SK-N-SH treated with all-trans-retinoic acid at 6 μM for 48 hours (cell line): ENCODE results near the gene TMEM53.

Experiments
- ARNTL ChIP-seq: fragments of 450-650 bp; formaldehyde crosslinking; IDR thresholded peaks from 2 replicates; pipeline ENCODE4 v1.5.0; 2020; ENCODE audit warnings: low read depth, mild to moderate bottlenecking, moderate library complexity, borderline replicate concordance
- CSDC2 ChIP-seq: fragments of 250-450 bp; sonication (Bioruptor Pico); IDR thresholded peaks from 2 replicates; pipeline ENCODE4 v1.5.0; 2020; ENCODE audit warnings: mild to moderate bottlenecking, moderate library complexity
- OSR1 ChIP-seq: fragments of 250-450 bp; sonication (Bioruptor Pico); IDR thresholded peaks from 2 replicates; pipeline ENCODE4 v1.8.0; 2022; ENCODE audit warnings: moderate library complexity, mild to moderate bottlenecking, inconsistent platforms
- RARB ChIP-seq: fragments of 250-450 bp; sonication (Bioruptor Pico); IDR thresholded peaks from 2 replicates; pipeline ENCODE4 v1.8.0; 2021; ENCODE audit warnings: mild to moderate bottlenecking, moderate library complexity
- SNAI2 ChIP-seq: fragments of 250-450 bp; sonication (Bioruptor Pico); IDR thresholded peaks from 2 replicates; pipeline ENCODE4 v1.5.0; 2020; ENCODE audit warnings: mild to moderate bottlenecking, moderate library complexity
- TCF4 ChIP-seq: fragments of 250-450 bp; sonication (Bioruptor Pico); IDR thresholded peaks from 2 replicates; pipeline ENCODE4 v1.8.0; 2021; ENCODE audit warnings: mild to moderate bottlenecking, moderate library complexity, borderline replicate concordance
- TOX ChIP-seq: fragments of 250-450 bp; sonication (Bioruptor Pico); IDR thresholded peaks from 2 replicates; pipeline ENCODE4 v1.8.0; 2021; ENCODE audit warnings: mild to moderate bottlenecking, moderate library complexity, borderline replicate concordance
- ZFP3 ChIP-seq: fragments of 250-450 bp; sonication (Bioruptor Pico); IDR thresholded peaks from 2 replicates; pipeline ENCODE4 v1.5.0; 2020; ENCODE audit warnings: mild to moderate bottlenecking, moderate library complexity
- ZFP30 ChIP-seq: fragments of 450-650 bp; formaldehyde crosslinking; IDR thresholded peaks from 2 replicates; pipeline ENCODE4 v1.5.0; 2022; ENCODE audit warnings: mild to moderate bottlenecking, moderate library complexity
- ZNF8 ChIP-seq: fragments of 450-650 bp; formaldehyde crosslinking; IDR thresholded peaks from 2 replicates; pipeline ENCODE4 v1.5.0; 2020; ENCODE audit warnings: mild to moderate bottlenecking, moderate library complexity
- TF ChIP-seq, protein P1 (sequence below): fragments of 250-450 bp; sonication (Bioruptor Pico); IDR thresholded peaks from 2 replicates; pipeline ENCODE4 v1.8.0; 2020; ENCODE audit warnings: mild to moderate bottlenecking, moderate library complexity, borderline replicate concordance

DNA sequence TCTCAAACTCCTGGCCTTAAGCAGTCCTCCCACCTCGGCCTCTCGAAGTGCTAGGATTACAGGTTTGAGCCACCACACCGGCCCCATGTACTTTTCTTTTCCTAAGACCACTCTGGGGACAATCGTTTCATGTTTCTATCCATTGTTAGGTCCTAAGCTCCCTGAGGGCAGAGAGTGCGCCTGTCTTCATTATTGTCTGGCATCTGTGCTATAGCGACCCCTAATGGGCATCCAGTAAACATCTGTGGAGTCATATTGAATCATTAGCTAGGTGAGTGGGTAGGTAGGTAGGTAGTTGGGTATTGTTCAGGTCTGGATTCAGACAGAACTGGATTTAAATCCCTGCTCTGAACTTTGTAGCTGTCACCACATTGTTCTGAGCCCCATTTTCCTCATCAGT is 66.1 kb downstream of the TMEM53 start:
- TF ChIP-seq, protein P1, sequence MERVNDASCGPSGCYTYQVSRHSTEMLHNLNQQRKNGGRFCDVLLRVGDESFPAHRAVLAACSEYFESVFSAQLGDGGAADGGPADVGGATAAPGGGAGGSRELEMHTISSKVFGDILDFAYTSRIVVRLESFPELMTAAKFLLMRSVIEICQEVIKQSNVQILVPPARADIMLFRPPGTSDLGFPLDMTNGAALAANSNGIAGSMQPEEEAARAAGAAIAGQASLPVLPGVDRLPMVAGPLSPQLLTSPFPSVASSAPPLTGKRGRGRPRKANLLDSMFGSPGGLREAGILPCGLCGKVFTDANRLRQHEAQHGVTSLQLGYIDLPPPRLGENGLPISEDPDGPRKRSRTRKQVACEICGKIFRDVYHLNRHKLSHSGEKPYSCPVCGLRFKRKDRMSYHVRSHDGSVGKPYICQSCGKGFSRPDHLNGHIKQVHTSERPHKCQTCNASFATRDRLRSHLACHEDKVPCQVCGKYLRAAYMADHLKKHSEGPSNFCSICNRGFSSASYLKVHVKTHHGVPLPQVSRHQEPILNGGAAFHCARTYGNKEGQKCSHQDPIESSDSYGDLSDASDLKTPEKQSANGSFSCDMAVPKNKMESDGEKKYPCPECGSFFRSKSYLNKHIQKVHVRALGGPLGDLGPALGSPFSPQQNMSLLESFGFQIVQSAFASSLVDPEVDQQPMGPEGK = no peak
- TF ChIP-seq ZFP3 (CRISPR knock-in tag) (no peak), ZNF8 (no peak), ZFP30 (CRISPR knock-in tag) (no peak), RARB (CRISPR knock-in tag) (no peak), TOX (no peak), CSDC2 (CRISPR knock-in tag) (no peak), OSR1 (CRISPR knock-in tag) (no peak), TCF4 (no peak), SNAI2 (CRISPR knock-in tag) (no peak), ARNTL (no peak)
